ENCODE measurements around the gene G6PC1.

GRCh38 chr17:42913981-42914617, 13.5 kb downstream of the G6PC1 start:
- TF ChIP-seq ELF4 (IDR thresholded peaks at IDR 0.05) (no peak), PKNOX1 (IDR thresholded peaks at IDR 0.05) (no peak), ARNT (IDR thresholded peaks at IDR 0.05) (no peak), FOXK2 (IDR thresholded peaks at IDR 0.05) (no peak), TARDBP (IDR thresholded peaks at IDR 0.05) (no peak), NFRKB (IDR thresholded peaks at IDR 0.05) (no peak)

Data from HEK293T (cell line).